Ramos (cell line): ENCODE measurements around the gene UMPS.
"Not testable (repeated sequence)": the region's sequence is repeated elsewhere in the genome, so short reads cannot be mapped to it uniquely, and the experiment has no call there.

ENCODE experiments used
- in situ Hi-C: fragments of 300-500 bp; cut with MboI; formaldehyde crosslinking; loops from one replicate; pipeline ENCODE4 v1.14.3; 2022; ENCODE audit warnings: low sequenced_read_pairs; ENCODE audit not compliant: unreplicated experiment

Gene UMPS

GRCh38 chr3:124774327-124774718, 44.1 kb downstream of the UMPS start:
- in situ Hi-C loops, result loop anchor here (25.0 kb wide), 1 partner anchor 663 kb away; no protein-coding TSS in a partner anchor

- in situ Hi-C loops, result loop anchor here (25.0 kb wide), 1 partner anchor 662 kb away; no protein-coding TSS in a partner anchor
Observed at GRCh38 chr3:124774841-124775402, 44.7 kb downstream of the UMPS start.

GRCh38 chr3:124775877-124776276, 45.6 kb downstream of the UMPS start:
- in situ Hi-C loops, result no loop called here

GRCh38 chr3:124776856-124777255, 46.6 kb downstream of the UMPS start:
- in situ Hi-C loops, result no loop called here

- in situ Hi-C loops, result no loop called here
Observed at GRCh38 chr3:124777762-124778470, 47.7 kb downstream of the UMPS start.

GRCh38 chr3:124779116-124779515, 48.9 kb downstream of the UMPS start:
- in situ Hi-C loops, result no loop called here

- in situ Hi-C loops, result no loop called here
Observed at GRCh38 chr3:124779751-124780191, 49.5 kb downstream of the UMPS start.

- in situ Hi-C loops, result no loop called here
Observed at GRCh38 chr3:124780356-124780755, 50.1 kb downstream of the UMPS start.

GRCh38 chr3:124780761-124781475, 50.7 kb downstream of the UMPS start:
- in situ Hi-C loops, result no loop called here

- in situ Hi-C loops, result no loop called here
Observed at GRCh38 chr3:124781476-124782376, 51.5 kb downstream of the UMPS start.

GRCh38 chr3:124782377-124782712, 52.1 kb downstream of the UMPS start:
- in situ Hi-C loops, result not testable (repeated sequence)

- in situ Hi-C loops, result no loop called here
Observed at GRCh38 chr3:124783696-124784095, 53.4 kb downstream of the UMPS start.

GRCh38 chr3:124784686-124785382, 54.6 kb downstream of the UMPS start:
- in situ Hi-C loops, result no loop called here

- in situ Hi-C loops, result no loop called here
Observed at GRCh38 chr3:124785973-124786372, 55.7 kb downstream of the UMPS start.

- in situ Hi-C loops, result no loop called here
Observed at GRCh38 chr3:124786511-124787241, 56.4 kb downstream of the UMPS start.

GRCh38 chr3:124787476-124788195, 57.4 kb downstream of the UMPS start:
- in situ Hi-C loops, result no loop called here

- in situ Hi-C loops, result no loop called here
Observed at GRCh38 chr3:124788254-124788745, 58.0 kb downstream of the UMPS start.

GRCh38 chr3:124789103-124789502, 58.9 kb downstream of the UMPS start:
- in situ Hi-C loops, result not testable (repeated sequence)
